ENCODE measurements around the gene TMEM107. TPM values are rescaled to one million over a fixed set of nuclear protein-coding genes. Genes with fewer than 3 reads are reported as not detected.
A peak's percentile ranks its signal among the peaks of the same experiment; 100 is the strongest.

TMEM107 gene
- total RNA-seq, 2 experiments from 2014 or later, result 33.4 to 35.9 TPM

- H3K4me1 Mint-ChIP-seq (ENCODE audit: low read depth), result no peaks in the 10 kb centered on the region
- peaks cover 21% of the 10 kb centered on the region for H3K36me3 Mint-ChIP-seq (ENCODE audit: low read depth)
- intact Hi-C loops (cut with micrococcal nuclease), result loop anchor here (2.0 to 5.0 kb wide), 4 partner anchors 17 to 163 kb away; no protein-coding TSS in a partner anchor
- ChIA-PET CTCF (interaction anchor here (0.7 to 9.0 kb wide), 22 partner anchors 8 to 163 kb away, joined by 3 to 63 read pairs (median 6); partner anchors contain the start of genes ALOXE3, AURKB, CTC1 and HES7), POLR2A (interaction anchor here (0.7 to 12.8 kb wide), 12 partner anchors 9 to 112 kb away, joined by 3 to 228 read pairs (median 4); partner anchors contain the start of genes ALOXE3, AURKB, HES7 and PER1)
- ATAC-seq (no peak), DNase-seq (no peak)
- H3K9me3 Mint-ChIP-seq, result no peaks in the 10 kb centered on the region
- no peak overlapping the region for H3K4me3 Mint-ChIP-seq
- TF ChIP-seq, protein P1, sequence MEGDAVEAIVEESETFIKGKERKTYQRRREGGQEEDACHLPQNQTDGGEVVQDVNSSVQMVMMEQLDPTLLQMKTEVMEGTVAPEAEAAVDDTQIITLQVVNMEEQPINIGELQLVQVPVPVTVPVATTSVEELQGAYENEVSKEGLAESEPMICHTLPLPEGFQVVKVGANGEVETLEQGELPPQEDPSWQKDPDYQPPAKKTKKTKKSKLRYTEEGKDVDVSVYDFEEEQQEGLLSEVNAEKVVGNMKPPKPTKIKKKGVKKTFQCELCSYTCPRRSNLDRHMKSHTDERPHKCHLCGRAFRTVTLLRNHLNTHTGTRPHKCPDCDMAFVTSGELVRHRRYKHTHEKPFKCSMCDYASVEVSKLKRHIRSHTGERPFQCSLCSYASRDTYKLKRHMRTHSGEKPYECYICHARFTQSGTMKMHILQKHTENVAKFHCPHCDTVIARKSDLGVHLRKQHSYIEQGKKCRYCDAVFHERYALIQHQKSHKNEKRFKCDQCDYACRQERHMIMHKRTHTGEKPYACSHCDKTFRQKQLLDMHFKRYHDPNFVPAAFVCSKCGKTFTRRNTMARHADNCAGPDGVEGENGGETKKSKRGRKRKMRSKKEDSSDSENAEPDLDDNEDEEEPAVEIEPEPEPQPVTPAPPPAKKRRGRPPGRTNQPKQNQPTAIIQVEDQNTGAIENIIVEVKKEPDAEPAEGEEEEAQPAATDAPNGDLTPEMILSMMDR (IDR thresholded peaks at IDR 0.05), result no peak
- no peak overlapping the region for H3K27ac Mint-ChIP-seq
- peaks cover 3% of the 10 kb centered on the region for H3K27me3 Mint-ChIP-seq
Observed at GRCh38 chr17:8137645-8138373, 38.4 kb downstream of the TMEM107 start.

DNA sequence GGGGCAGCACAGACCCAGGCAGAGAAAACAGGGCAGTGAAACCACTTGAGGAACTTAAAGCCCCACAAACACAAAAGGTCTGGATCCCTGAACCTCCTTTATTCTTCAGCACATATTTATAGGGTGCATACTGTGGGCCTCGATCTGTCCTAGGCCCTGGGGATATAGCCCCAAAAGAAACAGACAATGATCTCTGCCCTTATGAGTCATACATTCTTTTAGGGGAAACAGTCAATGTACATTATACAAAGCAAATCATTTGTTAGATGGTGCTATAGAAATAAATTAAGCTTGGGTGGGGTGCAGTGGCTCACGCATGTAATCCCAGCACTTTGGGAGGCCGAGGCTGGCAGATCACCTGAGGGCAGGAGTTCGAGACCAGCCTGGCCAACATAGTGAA lies 42.2 kb downstream of the TMEM107 start:
- ChIA-PET CTCF (interaction anchor here (1.5 to 9.0 kb wide), 3 partner anchors 11 to 24 kb away, joined by 3 to 63 read pairs (median 11); partner anchors contain the start of gene ALOXE3), POLR2A (interaction anchor here (0.6 to 4.0 kb wide), 8 partner anchors 10 to 113 kb away, joined by 3 to 33 read pairs (median 4); partner anchors contain the start of gene HES7)
- intact Hi-C loops (cut with micrococcal nuclease), result no loop called here
- H3K36me3 Mint-ChIP-seq (ENCODE audit: low read depth), result no peaks in the 10 kb centered on the region
- TF ChIP-seq, protein P1 (IDR thresholded peaks at IDR 0.05), result no peak
- peaks cover 3% of the 10 kb centered on the region for H3K4me1 Mint-ChIP-seq (ENCODE audit: low read depth)
- no peak for ATAC-seq
- peaks cover 3% of the 10 kb centered on the region for H3K27me3 Mint-ChIP-seq
- no peak overlapping the region for H3K27ac Mint-ChIP-seq
- no peak overlapping the region for H3K4me3 Mint-ChIP-seq
- DNase-seq, result no peak
- H3K9me3 Mint-ChIP-seq, result no peaks in the 10 kb centered on the region

GRCh38 chr17:8133399-8133798 lies 42.8 kb downstream of the TMEM107 start:
- intact Hi-C loops (cut with micrococcal nuclease), result no loop called here
- ChIA-PET POLR2A (interaction anchor here (0.6 to 4.0 kb wide), 7 partner anchors 9 to 114 kb away, joined by 3 to 33 read pairs (median 3); partner anchors contain the start of gene HES7), CTCF (interaction anchor here (1.0 to 9.0 kb wide), 3 partner anchors 14 to 59 kb away, joined by 3 to 63 read pairs (median 11); partner anchors contain the start of gene ALOXE3)
- Mint-ChIP-seq H3K4me3 (no peak overlapping the region), H3K4me1 (ENCODE audit: low read depth) (peaks cover 3% of the 10 kb centered on the region), H3K9me3 (no peaks in the 10 kb centered on the region), H3K36me3 (ENCODE audit: low read depth) (no peaks in the 10 kb centered on the region), H3K27me3 (peaks cover 3% of the 10 kb centered on the region), H3K27ac (no peak overlapping the region)
- TF ChIP-seq, protein P1 (IDR thresholded peaks at IDR 0.05), result no peak
- no peak for DNase-seq
- ATAC-seq, result no peak

DNA sequence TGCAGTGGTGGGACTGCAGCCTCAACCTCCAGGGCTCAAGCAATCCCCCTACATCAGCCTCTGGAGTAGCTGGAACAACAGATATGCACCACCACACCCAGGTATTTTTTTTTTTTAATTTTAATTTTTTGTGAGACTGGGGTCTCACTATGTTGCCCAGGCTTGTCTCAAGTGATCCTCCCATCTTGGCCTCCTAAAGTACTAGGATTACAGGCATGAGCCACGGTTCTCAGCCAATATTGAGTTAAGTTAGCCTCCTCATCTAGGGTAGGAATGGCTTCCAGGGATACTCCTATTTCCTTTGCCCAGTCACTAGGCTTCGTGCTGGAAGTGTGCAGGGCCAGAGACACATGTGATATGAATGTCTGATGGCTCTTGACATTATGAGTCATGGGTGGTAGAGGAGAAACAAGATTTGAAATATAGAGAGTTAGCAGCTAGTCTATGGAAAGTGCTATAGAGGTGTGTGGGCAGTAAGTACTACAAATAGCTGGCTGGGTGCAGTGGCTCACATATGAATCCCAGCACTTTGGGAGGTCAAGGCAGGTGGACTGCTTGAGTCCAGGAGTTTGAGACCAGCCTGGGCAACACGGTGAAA lies 44.2 kb downstream of the TMEM107 start:
- Mint-ChIP-seq H3K4me1 (ENCODE audit: low read depth) (peaks cover 8% of the 10 kb centered on the region), H3K36me3 (ENCODE audit: low read depth) (no peaks in the 10 kb centered on the region), H3K4me3 (no peak overlapping the region), H3K27ac (no peak overlapping the region), H3K9me3 (no peaks in the 10 kb centered on the region), H3K27me3 (peaks cover 6% of the 10 kb centered on the region)
- TF ChIP-seq, protein P1 (IDR thresholded peaks at IDR 0.05), result no peak
- POLR2A ChIA-PET, result interaction anchor here (4.0 kb wide), 1 partner anchor 41 kb away, joined by 33 read pairs; no protein-coding TSS in a partner anchor
- CTCF ChIA-PET, result interaction anchor here (0.7 to 1.1 kb wide), 2 partner anchors 9 to 13 kb away, joined by 3 read pairs; no protein-coding TSS in a partner anchor
- no peak for DNase-seq
- peak; percentile 63 for ATAC-seq
- intact Hi-C loops (cut with micrococcal nuclease), result no loop called here

All from activated CD8-positive, alpha-beta T cell treated with anti-CD3 and anti-CD28 coated beads for 36 hours (primary cell).